ENCODE measurements around the gene GRM5.
A peak's percentile ranks its signal among the peaks of the same experiment; 100 is the strongest.
"Not testable (repeated sequence)": the region's sequence is repeated elsewhere in the genome, so short reads cannot be mapped to it uniquely, and the experiment has no call there.

GRM5 gene

DNA sequence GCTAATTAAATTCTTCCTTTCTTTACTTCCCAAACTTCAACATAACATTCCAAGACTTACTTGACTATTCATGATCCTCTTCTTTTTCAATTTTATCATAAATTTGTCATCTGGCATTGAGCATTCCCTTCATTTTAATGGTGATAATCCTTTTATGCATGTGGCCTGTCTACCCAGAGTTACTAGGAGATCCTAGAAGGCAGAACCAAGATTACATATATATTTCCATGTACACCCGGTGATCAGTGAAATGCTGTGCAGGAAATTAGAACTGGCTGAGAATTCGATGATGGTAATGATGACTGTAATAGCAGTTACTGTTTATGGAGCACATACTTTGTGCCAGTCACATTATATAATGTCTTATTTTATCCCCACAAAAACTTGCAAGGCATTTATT is 104.2 kb downstream of the GRM5 start:
- not testable (repeated sequence) for DNase-seq

GRCh38 chr11:88959857-88960256 is 105.9 kb downstream of the GRM5 start:
- not testable (repeated sequence) for DNase-seq

DNA sequence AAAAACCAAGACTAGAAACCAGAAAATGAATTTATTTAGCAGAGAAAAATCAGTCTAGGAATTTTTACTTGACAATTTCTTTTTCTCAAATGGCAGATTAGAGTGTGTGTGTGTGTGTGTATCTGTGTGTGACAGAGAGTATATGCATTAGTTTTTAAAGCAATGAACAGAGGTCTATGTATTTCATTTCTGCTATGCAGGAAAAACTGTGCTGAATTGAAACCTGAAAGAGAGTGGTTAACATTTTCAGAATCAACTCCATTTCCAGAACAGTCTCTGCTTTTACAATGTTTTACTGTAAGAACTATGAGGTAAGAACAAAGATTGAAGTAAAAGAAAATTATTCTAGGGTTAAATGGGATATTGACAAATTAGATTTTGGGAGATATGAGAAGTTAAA is 114.8 kb downstream of the GRM5 start:
- no peak for DNase-seq

DNA sequence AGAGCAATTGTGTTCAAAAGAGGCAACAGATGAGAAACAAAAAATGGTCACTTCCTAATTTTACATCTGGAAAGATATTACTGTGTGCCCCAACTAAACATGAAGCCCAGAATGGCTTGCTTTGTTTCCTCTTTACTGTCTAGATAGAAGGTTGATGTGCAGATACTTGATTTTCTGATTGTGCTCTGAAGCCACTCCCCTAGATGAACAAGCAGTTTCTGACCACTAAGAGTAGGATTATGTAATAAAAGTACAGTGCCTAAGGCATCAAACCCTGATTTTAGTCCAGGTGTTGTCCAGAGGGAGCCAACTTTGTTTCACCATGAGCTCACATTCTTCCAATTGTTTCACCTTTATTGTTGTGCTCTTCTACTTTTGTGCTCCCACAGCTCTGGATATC is 116.9 kb downstream of the GRM5 start:
- not testable (repeated sequence) for DNase-seq

DNA sequence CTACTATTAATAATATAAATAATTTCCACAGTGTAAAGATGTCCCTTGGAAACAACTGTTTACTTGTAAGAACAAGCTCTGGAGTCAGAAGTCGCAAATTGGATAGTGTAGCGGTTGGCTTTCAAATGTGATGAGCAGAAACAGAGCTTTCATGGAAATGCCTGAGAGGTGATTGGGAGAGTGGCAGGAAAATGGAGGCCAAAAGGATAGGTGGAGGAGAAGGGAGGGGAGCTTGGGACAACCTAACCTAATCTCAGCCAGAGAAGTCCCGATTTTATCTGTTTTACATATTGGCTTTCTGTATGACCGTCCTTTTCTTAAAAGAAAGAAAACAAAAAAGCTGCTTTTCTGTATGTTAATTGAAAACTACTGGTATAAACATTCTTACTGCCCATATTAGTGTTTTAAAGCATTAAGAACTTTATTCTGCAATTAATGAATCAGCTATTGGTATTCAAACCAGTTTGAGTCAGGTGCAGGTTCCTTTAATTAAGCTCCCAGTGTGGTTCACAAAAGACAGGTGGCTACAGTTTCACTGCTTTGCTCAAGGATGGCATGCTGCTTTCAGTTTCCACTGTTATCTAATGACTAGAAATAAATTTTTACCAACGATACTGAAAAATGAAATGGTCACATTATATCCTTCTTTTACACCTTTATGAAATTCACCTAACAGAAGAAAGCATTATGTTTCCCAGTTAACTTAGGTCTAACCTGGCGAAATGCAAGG is 117.8 kb downstream of the GRM5 start:
- DNase-seq, result not testable (repeated sequence)

DNA sequence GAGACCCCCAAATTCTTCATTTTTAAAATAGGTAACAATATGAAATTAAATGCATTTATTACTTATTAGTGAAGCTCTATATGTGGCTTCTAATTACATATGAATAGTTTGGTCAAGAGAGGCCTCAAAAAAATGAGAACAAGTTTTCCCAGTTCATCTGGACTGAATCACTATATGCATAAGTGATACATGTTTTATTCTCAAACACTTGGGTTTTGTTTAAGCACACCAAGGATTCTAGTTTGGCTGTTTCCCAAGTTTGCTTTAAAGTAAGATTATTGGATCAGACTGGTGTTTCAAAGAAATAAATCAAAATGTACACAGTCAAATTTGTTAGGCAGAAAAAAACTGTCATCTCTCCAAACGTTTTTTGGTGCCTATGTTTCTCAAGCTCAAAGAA is 136.1 kb downstream of the GRM5 start:
- DNase-seq, result peak; percentile 41

- DNase-seq, result not testable (repeated sequence)
Measured at GRCh38 chr11:88917065-88917464, 148.7 kb downstream of the GRM5 start.

DNA sequence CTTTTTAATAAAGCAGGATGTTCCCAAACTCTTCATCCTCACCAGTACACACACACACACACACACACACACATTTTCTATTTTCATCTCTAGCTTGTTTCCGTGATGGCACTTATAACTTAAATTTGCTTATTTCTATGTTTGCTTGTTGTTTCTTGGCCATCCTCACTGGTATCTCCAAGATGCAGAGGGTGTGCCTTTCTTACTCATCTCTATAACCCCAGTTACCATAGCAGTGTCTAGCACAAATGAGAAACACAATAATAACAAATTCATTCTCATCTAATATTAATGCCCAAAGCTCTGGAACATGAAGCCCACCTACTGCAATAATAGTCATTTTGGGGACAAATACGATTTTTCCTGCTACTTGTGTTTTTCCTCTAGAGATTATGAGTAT is 156.3 kb downstream of the GRM5 start:
- no peak for DNase-seq

DNA sequence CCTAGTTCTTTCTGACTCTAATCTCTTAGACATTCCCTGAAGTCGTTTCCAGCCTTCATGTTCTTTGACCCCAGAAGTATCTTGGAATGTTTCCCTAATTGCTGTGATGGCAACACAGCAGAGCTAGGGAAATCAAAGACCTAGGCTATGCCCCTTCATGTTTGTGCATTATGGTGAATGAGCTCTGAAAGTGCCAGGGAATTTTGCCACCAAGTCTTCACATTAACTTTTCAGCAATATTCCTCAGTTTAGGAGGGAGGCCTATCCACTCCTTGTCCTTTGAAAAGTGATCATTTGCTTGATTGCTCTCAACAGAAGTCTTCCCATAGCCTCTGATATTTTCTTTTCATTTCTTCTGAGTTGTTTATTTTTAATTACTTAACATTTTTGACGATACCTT is 164.3 kb downstream of the GRM5 start:
- DNase-seq, result not testable (repeated sequence)

DNA sequence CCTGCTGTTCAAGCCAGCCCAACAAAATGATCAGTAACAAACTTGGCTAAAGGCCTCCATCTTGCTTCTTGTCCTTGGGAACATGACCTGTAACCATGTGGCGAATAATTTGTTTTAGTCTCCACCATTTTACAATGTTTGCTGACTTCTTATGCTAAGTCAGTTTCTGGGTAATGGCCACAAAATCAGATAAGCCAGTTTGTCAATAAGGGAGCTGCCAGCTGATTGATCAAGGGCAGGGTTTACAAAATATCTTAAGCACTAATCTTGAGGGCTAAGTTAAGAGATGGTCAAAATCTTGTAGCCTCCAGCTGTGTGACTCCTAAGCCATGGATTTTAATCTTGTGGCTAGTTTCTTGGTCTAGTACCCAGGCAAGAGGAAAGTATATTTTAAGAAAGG is 176.9 kb downstream of the GRM5 start:
- not testable (repeated sequence) for DNase-seq

DNA sequence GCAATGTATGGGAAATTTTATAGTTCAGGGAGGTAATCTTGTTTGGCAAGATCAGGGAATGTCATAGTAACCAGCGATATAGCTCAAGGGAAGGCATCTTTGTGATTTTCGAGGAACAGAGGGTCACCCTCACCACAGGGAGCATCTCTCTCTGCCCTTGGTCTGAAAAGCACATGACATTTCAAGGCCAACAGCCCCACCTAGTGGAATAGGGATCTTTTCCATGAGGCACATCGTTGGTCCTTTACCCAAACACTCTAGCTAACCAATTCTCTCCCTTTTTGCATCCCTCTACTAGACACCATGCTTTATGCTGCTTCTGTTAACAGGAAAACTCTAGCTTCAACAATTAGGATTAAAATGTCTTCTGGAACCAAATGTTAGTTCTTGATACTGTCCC is 179.0 kb downstream of the GRM5 start:
- DNase-seq, result peak; percentile 31

DNA sequence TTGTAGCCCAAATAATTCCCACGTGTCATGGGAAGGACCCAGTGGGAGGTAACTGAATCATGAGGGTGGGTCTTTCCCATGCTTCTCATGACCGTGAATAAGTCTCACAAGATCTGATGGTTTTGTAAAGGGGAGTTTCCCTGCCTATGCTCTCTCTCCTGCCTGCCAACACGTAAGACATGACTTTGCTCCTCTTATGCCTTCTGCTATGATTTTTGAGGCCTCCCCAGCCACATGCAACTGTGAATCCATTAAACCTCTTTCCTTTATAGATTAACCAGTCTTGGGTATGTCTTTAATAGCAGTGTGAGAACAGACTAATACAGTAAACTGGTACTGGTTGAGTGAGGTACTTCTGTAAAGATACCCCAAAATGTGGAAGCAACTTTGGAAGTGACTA is 183.0 kb downstream of the GRM5 start:
- DNase-seq, result not testable (repeated sequence)

- DNase-seq, result no peak
Measured at GRCh38 chr11:88861618-88862017, 204.2 kb downstream of the GRM5 start.

DNA sequence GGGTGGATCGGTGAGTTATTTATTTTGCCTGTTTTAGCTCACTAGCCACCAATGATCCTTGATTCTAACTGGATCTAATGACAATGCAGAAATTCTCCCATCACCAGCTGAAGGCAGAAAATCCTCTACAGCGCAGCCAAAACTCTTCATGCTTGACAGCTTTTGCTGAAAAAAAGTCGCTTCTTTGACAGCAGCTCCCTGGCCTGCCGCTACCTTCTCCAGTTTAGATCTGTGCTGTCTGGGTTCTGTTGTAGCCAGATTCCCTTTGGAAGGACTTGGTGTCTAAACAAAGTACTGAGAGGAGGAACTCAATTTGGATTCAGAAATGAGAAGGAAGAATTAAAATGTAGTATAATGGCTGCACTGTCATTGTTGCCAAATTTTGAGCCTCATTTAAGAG is 205.4 kb downstream of the GRM5 start:
- DNase-seq, result not testable (repeated sequence)

GRCh38 chr11:88853963-88854362 is 211.8 kb downstream of the GRM5 start:
- not testable (repeated sequence) for DNase-seq

- not testable (repeated sequence) for DNase-seq
Measured at GRCh38 chr11:88851547-88851946, 214.2 kb downstream of the GRM5 start.

DNA sequence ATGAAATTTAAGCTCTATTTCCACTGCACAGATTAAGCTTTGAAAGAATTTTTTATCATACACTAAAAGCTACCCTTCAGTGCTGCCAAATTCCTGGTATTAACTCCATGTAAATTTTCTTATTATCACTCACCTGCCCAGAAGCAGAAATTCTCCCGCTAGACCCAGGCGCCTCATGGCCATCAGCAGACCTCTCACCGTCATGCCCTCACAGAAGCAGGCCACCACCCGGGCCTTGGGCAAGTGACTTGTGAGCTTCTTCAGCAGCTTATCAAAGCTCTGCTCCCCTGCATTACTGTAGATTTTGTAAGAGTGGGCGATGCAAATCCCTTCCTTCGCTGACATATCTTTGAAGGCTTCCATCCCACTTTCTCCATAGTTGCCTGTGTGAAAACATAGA is 216.0 kb downstream of the GRM5 start:
- not testable (repeated sequence) for DNase-seq

DNA sequence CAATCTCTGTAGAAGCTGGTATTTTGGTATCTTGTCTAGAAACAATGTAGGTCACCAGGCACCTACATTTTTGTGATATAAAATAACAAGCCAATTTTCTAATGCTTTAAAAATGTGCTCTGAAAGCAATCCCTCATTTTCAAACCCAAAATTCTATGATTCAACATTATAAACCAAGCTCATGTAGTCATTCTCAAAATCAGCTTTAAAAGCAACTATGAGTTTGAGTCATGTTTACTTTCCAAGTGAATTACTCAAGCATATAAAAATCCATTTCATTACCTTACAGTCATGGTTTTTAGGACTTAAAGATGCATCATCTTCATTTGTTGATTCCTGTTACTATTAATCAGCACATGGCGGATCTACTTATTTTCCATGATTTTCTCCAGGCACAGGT is 216.4 kb downstream of the GRM5 start:
- DNase-seq, result peak; percentile 65

DNA sequence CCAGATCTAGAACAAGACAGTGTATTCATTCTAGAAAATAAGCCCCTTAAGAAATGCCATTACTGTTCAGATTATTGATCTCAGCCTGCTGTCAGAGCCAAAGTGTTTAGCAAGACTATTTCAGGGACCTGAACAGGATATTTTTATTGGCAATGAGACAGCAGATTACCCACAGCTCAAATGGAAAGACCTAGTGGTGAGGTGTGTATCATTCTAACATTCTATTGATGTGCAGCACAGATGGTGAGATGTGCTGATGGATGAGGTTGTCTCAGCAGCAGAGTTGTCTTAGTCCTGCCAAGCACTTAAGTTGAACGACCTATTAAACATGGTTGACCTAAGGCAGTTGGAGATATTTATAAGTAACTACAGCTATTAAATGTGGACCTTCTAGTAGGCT is 219.5 kb downstream of the GRM5 start:
- DNase-seq, result not testable (repeated sequence)

DNA sequence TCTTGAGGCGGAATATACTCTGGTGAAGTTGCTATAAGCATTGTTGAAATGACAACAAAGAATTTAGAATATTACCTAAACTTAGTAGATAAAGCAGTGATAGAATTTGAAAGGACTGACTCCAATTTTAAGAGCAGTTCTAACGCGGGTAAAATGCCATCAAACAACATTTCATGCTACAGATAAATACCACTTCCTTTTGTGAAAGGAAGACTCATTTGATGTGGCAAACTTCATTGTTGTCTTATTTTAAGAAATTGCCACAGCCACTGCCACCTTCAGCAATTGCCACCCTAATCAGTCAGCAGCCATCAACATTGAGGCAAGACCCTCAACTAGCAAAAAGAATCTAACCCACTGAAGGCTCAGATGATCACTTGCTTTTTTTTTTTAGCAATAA is 220.8 kb downstream of the GRM5 start:
- DNase-seq, result not testable (repeated sequence)

- not testable (repeated sequence) for DNase-seq
Measured at GRCh38 chr11:88843766-88844426, 221.9 kb downstream of the GRM5 start.

GRCh38 chr11:88838139-88838538 is 227.6 kb downstream of the GRM5 start:
- peak; percentile 65 for DNase-seq

GRCh38 chr11:88835709-88836108 is 230.1 kb downstream of the GRM5 start:
- not testable (repeated sequence) for DNase-seq

- DNase-seq, result no peak
Measured at GRCh38 chr11:88831303-88831890, 234.4 kb downstream of the GRM5 start.

All from fibroblast of skin of right quadriceps (primary cell).